Neutrophil (primary cell): ENCODE data around the gene PCDHB13.
"Not testable (repeated sequence)": the region's sequence is repeated elsewhere in the genome, so short reads cannot be mapped to it uniquely, and the experiment has no call there.

Experiments
- H3K27ac ChIP-seq: fragments of 200-600 bp; sonication (generic); 2 replicates; pipeline ENCODE4 v1.5.1; 2016; ENCODE audit warnings: mild to moderate bottlenecking, moderate library complexity
- H3K27me3 ChIP-seq: fragments of 200-600 bp; sonication (generic); 2 replicates; pipeline ENCODE4 v1.6.0; 2016; ENCODE audit warnings: mild to moderate bottlenecking
- H3K36me3 ChIP-seq: fragments of 200-600 bp; sonication (generic); 2 replicates; pipeline ENCODE4 v1.5.1; 2017
- H3K4me1 ChIP-seq, 2 experiments: fragments of 200-600 bp in 1 of 2; sonication (generic) in 1 of 2; 1 replicate in 1 of 2; 2 replicates in 1 of 2; pipeline versions ENCODE4 v1.5.1 to v1.6.1; 2013 to 2016; ENCODE audit warnings: low read depth in 1 of 2, low read length in 1 of 2, mild to moderate bottlenecking in 1 of 2, moderate library complexity in 1 of 2; ENCODE audit not compliant: control insufficient read depth in 1 of 2, insufficient read depth in 1 of 2
- H3K4me3 ChIP-seq, 2 experiments: fragments of 200-600 bp in 1 of 2; sonication (generic) in 1 of 2; 1 replicate in 1 of 2; 2 replicates in 1 of 2; pipeline ENCODE4 v1.5.1; 2013 to 2016; ENCODE audit warnings: low read depth in 1 of 2, low read length in 1 of 2, mild to moderate bottlenecking in 1 of 2, moderate library complexity in 1 of 2
- H3K9me3 ChIP-seq: fragments of 200-600 bp; sonication (generic); 2 replicates; pipeline ENCODE4 v1.5.1; 2016
- CTCF ChIP-seq: fragments of 200-600 bp; sonication (generic); IDR thresholded peaks from 2 replicates; pipeline ENCODE4 v1.5.1; 2016; ENCODE audit warnings: antibody characterized with exemption

PCDHB13 gene

GRCh38 chr5:141180313-141180712 lies 33.4 kb upstream of the PCDHB13 start:
- no peak for TF ChIP-seq CTCF
- Histone ChIP-seq H3K27me3 (peaks cover 70% of the 10 kb centered on the region), H3K27ac (no peak overlapping the region), H3K4me3 (no peak overlapping the region), H3K9me3 (peaks cover 29% of the 10 kb centered on the region), H3K4me1 (no peaks in the 10 kb centered on the region), H3K36me3 (no peaks in the 10 kb centered on the region)

GRCh38 chr5:141182248-141182647 lies 31.5 kb upstream of the PCDHB13 start, which contains the start of gene PCDHB16:
TSS of gene PCDHB16 (plus strand) at chr5:141182387. CDS start at chr5:141182560, 173 bp downstream.
- peaks cover 55% of the 10 kb centered on the region for H3K27me3 ChIP-seq
- no peak within 1 kb of the TSS for H3K27ac ChIP-seq
- H3K4me3 ChIP-seq: no peak within 1 kb of the TSS
- H3K9me3 ChIP-seq: peaks cover 23% of the 10 kb centered on the region
- no peak for TF ChIP-seq CTCF
- H3K36me3 ChIP-seq: no peaks in the 10 kb centered on the region
- H3K4me1 ChIP-seq: no peaks in the 10 kb centered on the region

DNA sequence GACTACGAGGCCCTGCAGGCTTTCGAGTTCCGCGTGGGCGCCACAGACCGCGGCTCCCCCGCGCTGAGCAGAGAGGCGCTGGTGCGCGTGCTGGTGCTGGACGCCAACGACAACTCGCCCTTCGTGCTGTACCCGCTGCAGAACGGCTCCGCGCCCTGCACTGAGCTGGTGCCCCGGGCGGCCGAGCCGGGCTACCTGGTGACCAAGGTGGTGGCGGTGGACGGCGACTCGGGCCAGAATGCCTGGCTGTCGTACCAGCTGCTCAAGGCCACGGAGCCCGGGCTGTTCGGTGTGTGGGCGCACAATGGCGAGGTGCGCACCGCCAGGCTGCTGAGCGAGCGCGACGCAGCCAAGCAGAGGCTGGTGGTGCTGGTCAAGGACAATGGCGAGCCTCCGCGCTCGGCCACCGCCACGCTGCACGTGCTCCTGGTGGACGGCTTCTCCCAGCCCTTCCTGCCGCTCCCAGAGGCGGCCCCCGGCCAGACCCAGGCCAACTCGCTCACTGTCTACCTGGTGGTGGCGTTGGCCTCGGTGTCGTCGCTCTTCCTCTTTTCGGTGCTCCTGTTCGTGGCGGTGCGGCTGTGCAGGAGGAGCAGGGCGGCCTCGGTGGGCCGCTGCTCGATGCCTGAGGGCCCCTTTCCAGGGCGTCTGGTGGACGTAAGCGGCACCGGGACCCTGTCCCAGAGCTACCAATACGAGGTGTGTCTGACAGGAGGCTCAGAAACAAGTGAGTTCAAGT lies 29.4 kb upstream of the PCDHB13 start:
- H3K9me3 ChIP-seq: peaks cover 10% of the 10 kb centered on the region
- H3K4me1 ChIP-seq: not testable (repeated sequence)

GRCh38 chr5:141186897-141187512 lies 26.7 kb upstream of the PCDHB13 start, which contains the start of gene PCDHB9:
TSS of gene PCDHB9 (plus strand) at chr5:141187161. CDS start at chr5:141187319, 158 bp downstream.
- H3K36me3 ChIP-seq: no peaks in the 10 kb centered on the region
- H3K9me3 ChIP-seq: peaks cover 8% of the 10 kb centered on the region
- no peak for TF ChIP-seq CTCF
- no peak within 1 kb of the TSS for H3K27ac ChIP-seq
- peaks cover 50% of the 10 kb centered on the region for H3K27me3 ChIP-seq
- no peak within 1 kb of the TSS for H3K4me3 ChIP-seq
- H3K4me1 ChIP-seq: no peaks in the 10 kb centered on the region

More for the DNA sequence above, 29.4 kb upstream of the PCDHB13 start:
- not testable (repeated sequence) for H3K4me3 ChIP-seq, H3K36me3 ChIP-seq, H3K27ac ChIP-seq
- peaks cover 53% of the 10 kb centered on the region for H3K27me3 ChIP-seq

- H3K27ac ChIP-seq, H3K36me3 ChIP-seq, H3K4me3 ChIP-seq, H3K9me3 ChIP-seq, H3K4me1 ChIP-seq: not testable (repeated sequence)
- H3K27me3 ChIP-seq: peaks cover 33% of the 10 kb centered on the region
These were observed 25.0 kb upstream of the PCDHB13 start for GRCh38 chr5:141188682-141189081.

GRCh38 chr5:141189131-141189530 lies 24.6 kb upstream of the PCDHB13 start:
- peaks cover 32% of the 10 kb centered on the region for H3K27me3 ChIP-seq
- not testable (repeated sequence) for H3K4me3 ChIP-seq, H3K9me3 ChIP-seq, H3K27ac ChIP-seq, H3K4me1 ChIP-seq, H3K36me3 ChIP-seq

GRCh38 chr5:141192110-141192725 lies 21.5 kb upstream of the PCDHB13 start, which contains the start of gene PCDHB10:
TSS of gene PCDHB10 (plus strand) at chr5:141192353. CDS start at chr5:141192553, 200 bp downstream.
- H3K4me3 ChIP-seq: no peak within 1 kb of the TSS
- H3K27ac ChIP-seq: no peak within 1 kb of the TSS
- no peaks in the 10 kb centered on the region for H3K4me1 ChIP-seq
- no peaks in the 10 kb centered on the region for H3K36me3 ChIP-seq
- peaks cover 23% of the 10 kb centered on the region for H3K27me3 ChIP-seq
- TF ChIP-seq CTCF: no peak
- H3K9me3 ChIP-seq: no peaks in the 10 kb centered on the region

GRCh38 chr5:141194332-141194731 lies 19.4 kb upstream of the PCDHB13 start:
- H3K4me3 ChIP-seq, H3K9me3 ChIP-seq, H3K36me3 ChIP-seq, H3K4me1 ChIP-seq, H3K27me3 ChIP-seq, H3K27ac ChIP-seq: not testable (repeated sequence)
